GM21717 (cell line): Measurements from ENCODE around the gene DMP1.

Experiments
- ATAC-seq: cut with Tn5 transposase; IDR thresholded peaks from one replicate; pipeline ENCODE4 v1.9.1; 2021; ENCODE audit warnings: mild to moderate bottlenecking, moderate library complexity; ENCODE audit not compliant: unreplicated experiment

DMP1 gene

GRCh38 chr4:87649980-87650379 lies at the start of gene DMP1:
Gene DMP1, plus strand, starts transcription at chr4:87650280. Its CDS starts 6,213 bp downstream, at chr4:87656493.
- no peak for ATAC-seq

GRCh38 chr4:87601361-87601760 lies 48.7 kb upstream of the DMP1 start:
- no peak for ATAC-seq

GRCh38 chr4:87608229-87608628 lies 41.9 kb upstream of the DMP1 start, which contains the start of gene DSPP:
Gene DSPP, plus strand, starts transcription at chr4:87608529. Its CDS starts 2,380 bp downstream, at chr4:87610909.
- ATAC-seq: no peak

GRCh38 chr4:87614292-87614890 lies 35.7 kb upstream of the DMP1 start:
- ATAC-seq: no peak

- no peak for ATAC-seq
Observed at GRCh38 chr4:87616268-87616667, 33.8 kb upstream of the DMP1 start.

- no peak for ATAC-seq
Observed at GRCh38 chr4:87620086-87620485, 30.0 kb upstream of the DMP1 start.

GRCh38 chr4:87620491-87620890 lies 29.6 kb upstream of the DMP1 start:
- no peak for ATAC-seq

GRCh38 chr4:87622303-87622702 lies 27.8 kb upstream of the DMP1 start:
- no peak for ATAC-seq

- ATAC-seq: no peak
Observed at GRCh38 chr4:87624698-87625097, 25.4 kb upstream of the DMP1 start.

- no peak for ATAC-seq
Observed at GRCh38 chr4:87631668-87632067, 18.4 kb upstream of the DMP1 start.

- ATAC-seq: no peak
Observed at GRCh38 chr4:87632469-87632868, 17.6 kb upstream of the DMP1 start.

GRCh38 chr4:87633243-87633642 lies 16.8 kb upstream of the DMP1 start:
- no peak for ATAC-seq

GRCh38 chr4:87644286-87644685 lies 5.8 kb upstream of the DMP1 start:
- ATAC-seq: no peak

- ATAC-seq: no peak
Observed at GRCh38 chr4:87650938-87651337, 858 bp downstream of the DMP1 start.

GRCh38 chr4:87651941-87652340 lies 1.9 kb downstream of the DMP1 start:
- no peak for ATAC-seq

- no peak for ATAC-seq
Observed at GRCh38 chr4:87654487-87655044, 4.5 kb downstream of the DMP1 start.

- no peak for ATAC-seq
Observed at GRCh38 chr4:87657525-87657924, 7.4 kb downstream of the DMP1 start.

GRCh38 chr4:87659247-87659931 lies 9.3 kb downstream of the DMP1 start:
- no peak for ATAC-seq

- no peak for ATAC-seq
Observed at GRCh38 chr4:87662871-87663270, 12.8 kb downstream of the DMP1 start.

GRCh38 chr4:87669373-87669772 lies 19.3 kb downstream of the DMP1 start:
- no peak for ATAC-seq

GRCh38 chr4:87677731-87678130 lies 27.7 kb downstream of the DMP1 start:
- peak; percentile 95 for ATAC-seq

- ATAC-seq: no peak
Observed at GRCh38 chr4:87679449-87680169, 29.5 kb downstream of the DMP1 start.
